Hepatocyte (in vitro differentiated cells): Measurements from ENCODE around the gene AGAP3. TPM values are rescaled to one million over a fixed set of nuclear protein-coding genes. Genes with fewer than 3 reads are reported as not detected.

Experiments used
- DNase-seq: peaks from one replicate; pipeline ENCODE4 v3.0.0-alpha.2; 2016; ENCODE audit warnings: low spot score
- H2AFZ ChIP-seq: fragments of 200-600 bp; sonication (generic); 2 replicates; pipeline ENCODE4 v1.6.0; 2016; ENCODE audit warnings: antibody characterized with exemption, mild to moderate bottlenecking
- H3K27ac ChIP-seq: fragments of 200-600 bp; sonication (generic); 2 replicates; pipeline ENCODE4 v1.5.1; 2016; ENCODE audit warnings: mild to moderate bottlenecking
- H3K27me3 ChIP-seq: fragments of 200-600 bp; sonication (generic); 2 replicates; pipeline ENCODE4 v1.6.1; 2016
- H3K36me3 ChIP-seq: fragments of 200-600 bp; sonication (generic); replicated peaks from 2 replicates; pipeline ENCODE4 v1.5.1; 2016; ENCODE audit warnings: low read depth; ENCODE audit not compliant: insufficient read depth
- H3K4me1 ChIP-seq: fragments of 200-600 bp; sonication (generic); 2 replicates; pipeline ENCODE4 v1.5.1; 2016; ENCODE audit warnings: mild to moderate bottlenecking, moderate library complexity; ENCODE audit not compliant: insufficient read depth
- H3K4me2 ChIP-seq: fragments of 200-600 bp; sonication (generic); 2 replicates; pipeline ENCODE4 v1.6.0; 2016
- H3K4me3 ChIP-seq: fragments of 200-600 bp; sonication (generic); 2 replicates; pipeline ENCODE4 v1.5.1; 2016; ENCODE audit warnings: mild to moderate bottlenecking
- H3K79me2 ChIP-seq: fragments of 200-600 bp; sonication (generic); 2 replicates; pipeline ENCODE4 v1.6.0; 2017; ENCODE audit warnings: mild to moderate bottlenecking
- H3K9me2 ChIP-seq: fragments of 200-600 bp; sonication (generic); replicated peaks from 2 replicates; pipeline ENCODE4 v1.6.0; 2017; ENCODE audit warnings: mild to moderate bottlenecking; ENCODE audit not compliant: insufficient read depth
- H3K9me3 ChIP-seq: fragments of 200-600 bp; sonication (generic); 2 replicates; pipeline ENCODE4 v1.5.1; 2016; ENCODE audit warnings: low read depth, mild to moderate bottlenecking
- H4K20me1 ChIP-seq: fragments of 200-600 bp; sonication (generic); 2 replicates; pipeline ENCODE4 v1.6.0; 2016; ENCODE audit warnings: mild to moderate bottlenecking; ENCODE audit not compliant: insufficient read depth, poor library complexity, severe bottlenecking
- EZH2 ChIP-seq: fragments of 200-600 bp; sonication (generic); IDR thresholded peaks from 2 replicates; pipeline ENCODE4 v1.6.1; 2016; ENCODE audit warnings: antibody characterized with exemption, mild to moderate bottlenecking, borderline replicate concordance
- EZH2phosphoT487 ChIP-seq: fragments of 200-600 bp; sonication (generic); IDR thresholded peaks from one replicate; pipeline ENCODE4 v1.6.1; 2018; ENCODE audit warnings: antibody characterized with exemption, mild to moderate bottlenecking, low read depth, moderate library complexity; ENCODE audit not compliant: unreplicated experiment, severe bottlenecking
- WGBS: methylation state at CpG from one replicate; pipeline ENCODE4 v1.1.6; 2016; ENCODE audit warnings: low lambda C conversion rate; ENCODE audit errors: missing lambda C conversion rate; 5-methylcytosine and 5-hydroxymethylcytosine counted together
- polyA plus RNA-seq: library from polyadenylated mRNA; unstranded; fragments of >200 nt; fragmentation: Nextera tagmentation; extraction: Ambion mirVana; gene quantifications from 2 replicates; pipeline ENCODE4 v1.2.1, GENCODE V29; 2016
- total RNA-seq: library from RNA; depleted of rRNA; stranded (reverse); fragments of >200 nt; gene quantifications from 2 replicates; pipeline ENCODE4 v1.2.3, GENCODE V29; 2014
- TF ChIP-seq, protein P1 (sequence below): fragments of 200-600 bp; sonication (generic); IDR thresholded peaks from 2 replicates; pipeline ENCODE4 v1.5.1; 2016; ENCODE audit warnings: antibody characterized with exemption, mild to moderate bottlenecking; ENCODE audit not compliant: poor library complexity

The AGAP3 gene
- total and polyA plus RNA-seq, 2 experiments from 2014 or later: 44.0 to 56.7 TPM

DNA sequence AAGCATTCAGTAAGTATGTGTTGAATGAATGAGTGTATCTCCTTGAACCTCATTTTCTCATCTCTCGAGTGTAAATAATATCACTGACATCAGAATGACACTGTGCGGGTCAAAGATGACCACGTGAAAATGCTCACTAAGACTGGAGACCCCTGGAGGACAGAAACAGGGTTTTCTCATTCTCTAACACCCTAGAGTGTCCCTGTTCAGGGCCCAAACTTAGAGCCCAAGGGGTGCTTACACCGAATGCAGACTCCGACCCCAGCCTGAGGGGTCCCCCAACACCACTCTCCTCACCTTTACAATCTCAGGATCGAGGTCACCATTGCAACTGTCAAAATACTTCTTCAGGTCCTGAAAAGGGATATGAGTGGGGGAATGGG lies 30.0 kb upstream of the AGAP3 start:
- no peak for DNase-seq
- Histone ChIP-seq H2AFZ (no peak overlapping the region), H4K20me1 (peaks cover 5% of the 10 kb centered on the region), H3K4me1 (peaks cover 24% of the 10 kb centered on the region), H3K27ac (no peak overlapping the region), H3K9me2 (no peaks in the 10 kb centered on the region), H3K9me3 (no peaks in the 10 kb centered on the region), H3K4me3 (no peak overlapping the region), H3K36me3 (no peaks in the 10 kb centered on the region), H3K4me2 (peak overlapping the region; percentile 98), H3K27me3 (no peaks in the 10 kb centered on the region), H3K79me2 (peaks cover 23% of the 10 kb centered on the region)
- no peak for TF ChIP-seq EZH2
- TF ChIP-seq, protein P1, sequence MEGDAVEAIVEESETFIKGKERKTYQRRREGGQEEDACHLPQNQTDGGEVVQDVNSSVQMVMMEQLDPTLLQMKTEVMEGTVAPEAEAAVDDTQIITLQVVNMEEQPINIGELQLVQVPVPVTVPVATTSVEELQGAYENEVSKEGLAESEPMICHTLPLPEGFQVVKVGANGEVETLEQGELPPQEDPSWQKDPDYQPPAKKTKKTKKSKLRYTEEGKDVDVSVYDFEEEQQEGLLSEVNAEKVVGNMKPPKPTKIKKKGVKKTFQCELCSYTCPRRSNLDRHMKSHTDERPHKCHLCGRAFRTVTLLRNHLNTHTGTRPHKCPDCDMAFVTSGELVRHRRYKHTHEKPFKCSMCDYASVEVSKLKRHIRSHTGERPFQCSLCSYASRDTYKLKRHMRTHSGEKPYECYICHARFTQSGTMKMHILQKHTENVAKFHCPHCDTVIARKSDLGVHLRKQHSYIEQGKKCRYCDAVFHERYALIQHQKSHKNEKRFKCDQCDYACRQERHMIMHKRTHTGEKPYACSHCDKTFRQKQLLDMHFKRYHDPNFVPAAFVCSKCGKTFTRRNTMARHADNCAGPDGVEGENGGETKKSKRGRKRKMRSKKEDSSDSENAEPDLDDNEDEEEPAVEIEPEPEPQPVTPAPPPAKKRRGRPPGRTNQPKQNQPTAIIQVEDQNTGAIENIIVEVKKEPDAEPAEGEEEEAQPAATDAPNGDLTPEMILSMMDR: no peak
- TF ChIP-seq EZH2phosphoT487: no peak
- WGBS: 85% methylated on average over 6 of the region's 6 CpGs

DNA sequence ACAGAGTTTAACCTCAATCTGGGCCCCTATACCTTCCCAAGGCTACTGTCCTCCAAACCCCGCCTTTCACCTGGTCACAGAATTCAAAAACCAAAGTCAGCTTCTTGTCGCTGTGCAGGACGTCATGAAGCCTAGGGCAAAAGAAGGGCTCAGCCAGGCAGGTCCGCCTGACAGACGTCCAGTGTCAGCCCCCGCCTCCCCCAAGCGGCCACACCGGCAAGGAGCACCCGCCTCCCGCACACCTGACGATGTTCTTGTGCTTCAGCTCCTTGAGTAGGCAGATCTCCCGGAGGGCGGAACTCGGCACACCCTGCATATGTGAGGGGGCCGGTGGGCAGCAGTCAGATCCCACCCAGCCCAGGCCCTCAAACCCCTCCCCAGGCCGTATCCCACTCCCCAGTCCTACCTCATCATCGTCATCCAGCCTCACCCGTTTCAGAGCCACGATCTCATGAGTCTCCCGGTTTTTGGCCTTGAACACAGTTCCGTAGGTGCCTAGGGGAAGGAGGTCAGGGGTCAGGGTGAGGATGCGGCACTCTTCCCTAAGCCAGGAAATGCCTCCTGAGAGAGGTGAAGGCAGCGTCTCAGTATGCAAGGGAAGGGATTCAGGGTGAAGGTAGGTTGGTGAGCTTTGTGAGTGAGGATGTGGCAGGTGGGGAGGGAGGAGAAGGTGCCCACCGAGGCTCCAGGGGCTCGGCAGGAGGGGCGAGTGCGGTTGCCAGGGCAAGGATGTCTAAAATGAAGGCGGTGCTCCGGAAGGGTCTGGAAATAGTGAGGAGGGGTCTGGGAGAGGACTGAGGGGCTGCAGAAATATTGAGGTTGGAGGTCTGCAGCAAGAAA lies 29.4 kb upstream of the AGAP3 start:
- Histone ChIP-seq H3K4me2 (peak overlapping the region; percentile 98), H3K36me3 (no peaks in the 10 kb centered on the region), H2AFZ (no peak overlapping the region), H3K79me2 (peaks cover 30% of the 10 kb centered on the region), H3K27ac (no peak overlapping the region), H4K20me1 (peaks cover 12% of the 10 kb centered on the region), H3K9me2 (no peaks in the 10 kb centered on the region), H3K9me3 (no peaks in the 10 kb centered on the region), H3K4me3 (peak overlapping the region; percentile 83), H3K27me3 (no peaks in the 10 kb centered on the region), H3K4me1 (peaks cover 30% of the 10 kb centered on the region)
- WGBS: 18% methylated on average over 29 of the region's 29 CpGs
- peak; percentile 72 for DNase-seq
- TF ChIP-seq, protein P1: peak; percentile 18
- TF ChIP-seq EZH2phosphoT487: no peak

DNA sequence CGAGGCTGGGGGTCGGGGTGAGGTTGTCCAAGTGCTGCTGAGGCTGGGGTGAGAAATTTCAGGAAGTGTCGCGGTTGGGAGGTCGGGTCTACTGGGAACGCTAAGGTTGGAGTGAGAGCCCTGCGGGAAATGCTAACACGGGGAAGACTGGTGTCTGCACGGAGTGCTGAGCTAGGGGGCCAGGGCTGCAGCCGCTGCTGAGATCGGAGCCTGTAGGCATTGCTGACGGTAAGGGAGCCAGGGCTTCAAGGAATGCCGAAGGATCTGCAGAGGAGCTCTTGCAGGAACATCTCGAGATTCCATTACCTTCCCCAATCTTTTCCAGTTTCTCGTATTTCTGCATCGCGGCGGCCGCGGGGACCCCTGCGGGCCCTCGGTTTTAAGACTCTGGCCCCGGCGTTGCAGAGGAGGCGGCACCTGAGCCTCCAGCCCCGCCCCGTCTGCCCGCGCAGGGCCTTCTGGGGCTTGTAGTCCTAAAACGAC lies 28.7 kb upstream of the AGAP3 start, which contains the start of gene CDK5:
CDK5 (minus strand) TSS at position 392 of the 483 bp plus-strand sequence; CDS start at position 343, 49 bp downstream.
- Histone ChIP-seq H3K27ac (peak within 1 kb of the TSS; percentile 97), H3K4me1 (peaks cover 34% of the 10 kb centered on the region), H3K36me3 (no peaks in the 10 kb centered on the region), H2AFZ (peak within 1 kb of the TSS; percentile 41), H3K79me2 (peaks cover 31% of the 10 kb centered on the region), H3K4me3 (peak within 1 kb of the TSS; percentile 94), H3K27me3 (no peaks in the 10 kb centered on the region), H3K9me3 (no peaks in the 10 kb centered on the region), H3K4me2 (peak within 1 kb of the TSS; percentile 98), H4K20me1 (peaks cover 12% of the 10 kb centered on the region), H3K9me2 (no peaks in the 10 kb centered on the region)
- DNase-seq: no peak
- WGBS: 2% methylated on average over 29 of the region's 30 CpGs
- TF ChIP-seq EZH2 (no peak), EZH2phosphoT487 (no peak)
- TF ChIP-seq, protein P1: no peak
